ENCODE measurements around the gene ASAP3.

GRCh38 chr1:23529146-23530086, 45.4 kb upstream of the ASAP3 start:
- TF ChIP-seq USF2 (IDR thresholded peaks at IDR 0.05; ENCODE audit: low read depth, low read length) (no peak), ELK1 (IDR thresholded peaks at IDR 0.05; ENCODE audit: borderline replicate concordance, low read depth, low read length) (no peak), CTCF (conservative IDR thresholded peaks at IDR 0.05; ENCODE audit: low read depth, low read length) (no peak), RFX5 (IDR thresholded peaks at IDR 0.05; ENCODE audit: low read depth, low read length) (no peak), POLR2A (IDR thresholded peaks at IDR 0.05; ENCODE audit: low read depth, low read length) (no peak), NFE2L2 (IDR thresholded peaks at IDR 0.05; ENCODE audit: low read depth, low read length) (no peak), MAFK (IDR thresholded peaks at IDR 0.05; ENCODE audit: low read depth, low read length) (no peak), BHLHE40 (IDR thresholded peaks at IDR 0.05; ENCODE audit: low read depth, low read length) (no peak), FOS (IDR thresholded peaks at IDR 0.05; ENCODE audit: low read depth, low read length) (no peak), CHD1 (IDR thresholded peaks at IDR 0.05; ENCODE audit: low read depth, low read length) (no peak)
